CD4-positive, CD25-positive, alpha-beta regulatory T cell (primary cell): Measurements from ENCODE around the gene CSTB. TPM values are rescaled to one million over a fixed set of nuclear protein-coding genes. Genes with fewer than 3 reads are reported as not detected.
A peak's percentile ranks its signal among the peaks of the same experiment; 100 is the strongest.

Experiments used
- ATAC-seq, 2 donors: fragments of 150-1000 bp; cut with Tn5 transposase; one replicate each; pipeline ENCODE4 v1.10.0; 2021; ENCODE audit warnings: low read depth in 2 of 2, moderate number of reproducible peaks in 2 of 2, moderate library complexity in 1 of 2
- DNase-seq, 3 donors: peaks; one replicate each; pipeline versions ENCODE4 v3.0.0 to v3.0.0-alpha.2; 2012 to 2022; ENCODE audit warnings: mixed read lengths in 1 of 3
- H3K27ac ChIP-seq: one replicate; pipeline ENCODE4 v1.7.0; 2013; ENCODE audit warnings: mild to moderate bottlenecking, low read length; ENCODE audit not compliant: insufficient read depth, poor library complexity, severe bottlenecking
- H3K27me3 ChIP-seq: one replicate; pipeline ENCODE4 v1.7.0; 2013; ENCODE audit warnings: low read length; ENCODE audit not compliant: control insufficient read depth, insufficient read depth
- H3K36me3 ChIP-seq: one replicate; pipeline ENCODE4 v1.7.0; 2013; ENCODE audit warnings: mild to moderate bottlenecking, low read length, moderate library complexity; ENCODE audit not compliant: control insufficient read depth, insufficient read depth
- H3K4me1 ChIP-seq: 2 replicates; pipeline ENCODE4 v1.7.0; 2013; ENCODE audit warnings: mild to moderate bottlenecking, low read length; ENCODE audit not compliant: insufficient read depth, control insufficient read depth, poor library complexity, severe bottlenecking
- H3K4me3 ChIP-seq: one replicate; pipeline ENCODE4 v1.7.0; 2013; ENCODE audit warnings: low read depth, mild to moderate bottlenecking, low read length, moderate library complexity
- H3K9me3 ChIP-seq, 2 experiments: 1 replicate in 1 of 2; 2 replicates in 1 of 2; pipeline ENCODE4 v1.7.0; 2013; ENCODE audit warnings: low read length in 2 of 2, mild to moderate bottlenecking in 1 of 2, moderate library complexity in 1 of 2; ENCODE audit not compliant: control insufficient read depth in 2 of 2
- H3K27ac Mint-ChIP-seq, 3 donors: one replicate each; pipeline ENCODE4 v1.8.0; 2020 to 2022; ENCODE audit warnings: mild to moderate bottlenecking in 3 of 3, mixed read lengths in 3 of 3, moderate library complexity in 2 of 3
- H3K27me3 Mint-ChIP-seq: one replicate; pipeline ENCODE4 v1.8.0; 2022; ENCODE audit warnings: mild to moderate bottlenecking, mixed read lengths
- H3K36me3 Mint-ChIP-seq: one replicate; pipeline ENCODE4 v1.8.0; 2020; ENCODE audit warnings: mixed read lengths
- H3K4me1 Mint-ChIP-seq, 4 donors: one replicate each; pipeline ENCODE4 v1.8.0; 2020 to 2022; ENCODE audit warnings: mixed read lengths in 4 of 4, mild to moderate bottlenecking in 1 of 4
- H3K4me3 Mint-ChIP-seq, 4 donors: one replicate each; pipeline ENCODE4 v1.8.0; 2020 to 2022; ENCODE audit warnings: mild to moderate bottlenecking in 4 of 4, mixed read lengths in 4 of 4, moderate library complexity in 3 of 4
- H3K9me3 Mint-ChIP-seq, 7 donors: one replicate each; pipeline ENCODE4 v1.8.0; 2020 to 2022; ENCODE audit warnings: mixed read lengths in 7 of 7, mild to moderate bottlenecking in 3 of 7, moderate library complexity in 2 of 7
- polyA plus RNA-seq, 4 donors: library from polyadenylated mRNA; unstranded; fragments of 300-500 nt; fragmentation: Illumina TruSeq; gene quantifications; one replicate each; pipeline ENCODE4 v1.2.3, GENCODE V29; 2021
- total RNA-seq: library from RNA; stranded (reverse); gene quantifications from one replicate; pipeline ENCODE4 v1.2.3, GENCODE V29; 2022

CSTB gene
- total and polyA plus RNA-seq, 5 donors from 2014 or later = 24.5 to 138 (median 84.2) TPM

DNA sequence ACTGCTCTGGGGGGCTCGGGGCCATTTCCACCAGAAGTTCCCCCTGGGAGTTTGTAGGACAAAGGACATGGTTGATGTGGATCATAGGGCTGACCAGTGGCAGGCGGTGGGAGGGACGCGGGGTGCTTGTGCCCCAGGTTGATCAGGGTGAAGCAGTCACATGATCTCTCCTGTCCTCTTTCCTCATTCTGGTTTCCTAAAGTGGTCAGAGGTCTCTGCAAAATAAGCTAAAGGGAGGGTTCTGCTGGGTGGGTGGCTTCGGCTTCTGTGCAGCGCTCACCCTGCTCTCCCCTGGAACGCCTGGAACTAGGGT lies 48.0 kb downstream of the CSTB start:
- Histone ChIP-seq H3K27ac (peak overlapping the region; percentile 69), H3K9me3 (no peaks in the 10 kb centered on the region), H3K4me3 (peak overlapping the region; percentile 65), H3K4me1 (peaks cover 25% of the 10 kb centered on the region), H3K27me3 (no peaks in the 10 kb centered on the region), H3K36me3 (peaks cover 2% of the 10 kb centered on the region)
- H3K4me1 Mint-ChIP-seq = peaks cover 13 to 49% (median 23%) of the 10 kb centered on the region in 4 donors
- ATAC-seq (no peak), DNase-seq (no peak)
- H3K27ac Mint-ChIP-seq = peak overlapping the region in 2 of 3 donors; percentile 87 to 90
- H3K9me3 Mint-ChIP-seq = no peaks in the 10 kb centered on the region
- no peaks in the 10 kb centered on the region for H3K27me3 Mint-ChIP-seq
- H3K4me3 Mint-ChIP-seq = peak overlapping the region; percentile 79 to 92 (median 88)
- H3K36me3 Mint-ChIP-seq = peaks cover 3% of the 10 kb centered on the region

DNA sequence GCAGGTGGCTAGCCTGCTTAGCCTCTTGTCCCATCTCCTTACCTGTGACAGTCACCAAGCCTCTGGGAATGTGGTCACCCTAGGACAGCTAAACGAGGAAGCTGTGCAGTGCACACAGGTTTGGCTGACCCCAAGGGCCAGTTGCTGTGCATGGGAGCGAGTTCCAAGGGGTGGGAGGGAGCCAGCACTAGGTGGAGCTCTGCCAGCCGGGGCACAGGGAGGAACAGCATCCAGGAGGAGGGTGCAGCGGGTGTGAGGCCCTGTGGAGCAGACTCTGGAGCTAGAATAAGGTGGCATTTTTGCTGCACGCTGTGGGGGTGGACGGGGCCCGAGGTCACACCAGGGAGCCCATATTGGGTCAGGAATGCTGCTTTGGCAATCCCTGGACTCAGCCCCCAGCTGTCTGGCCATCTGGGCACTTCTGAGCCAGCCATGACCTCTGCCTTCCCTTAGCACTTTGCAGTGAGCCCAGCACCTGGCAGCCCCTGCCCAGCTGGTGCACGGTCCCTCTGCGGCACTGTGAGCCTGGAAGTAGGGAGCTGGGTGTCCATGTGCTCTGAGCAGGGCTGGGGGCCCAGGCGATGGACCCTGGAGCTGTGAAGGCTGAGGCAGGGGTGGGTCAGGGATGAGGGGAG lies 48.5 kb downstream of the CSTB start:
- Mint-ChIP-seq H3K27ac (peak overlapping the region in 2 of 3 donors; percentile 20 to 38), H3K27me3 (no peaks in the 10 kb centered on the region), H3K4me3 (peak overlapping the region in 3 of 4 donors; percentile 79 to 92 (median 87)), H3K36me3 (peaks cover 3% of the 10 kb centered on the region), H3K9me3 (no peaks in the 10 kb centered on the region), H3K4me1 (peaks cover 13 to 46% (median 25%) of the 10 kb centered on the region in 4 donors)
- ATAC-seq (no peak), DNase-seq (no peak)
- H3K9me3 ChIP-seq = no peaks in the 10 kb centered on the region
- peak overlapping the region; percentile 69 for H3K27ac ChIP-seq
- H3K4me1 ChIP-seq = peaks cover 25% of the 10 kb centered on the region
- peaks cover 2% of the 10 kb centered on the region for H3K36me3 ChIP-seq
- H3K27me3 ChIP-seq = no peaks in the 10 kb centered on the region
- H3K4me3 ChIP-seq = no peak overlapping the region

GRCh38 chr21:43726686-43727518 lies 49.2 kb downstream of the CSTB start:
- no peaks in the 10 kb centered on the region for H3K9me3 ChIP-seq
- Mint-ChIP-seq H3K27me3 (no peaks in the 10 kb centered on the region), H3K4me1 (peaks cover 13 to 51% (median 25%) of the 10 kb centered on the region in 4 donors), H3K27ac (peak overlapping the region in 2 of 3 donors; percentile 53 to 65), H3K36me3 (peaks cover 3% of the 10 kb centered on the region), H3K9me3 (no peaks in the 10 kb centered on the region), H3K4me3 (peak overlapping the region in 3 of 4 donors; percentile 3 to 75 (median 57))
- H3K27ac ChIP-seq = no peak overlapping the region
- H3K4me1 ChIP-seq = peaks cover 28% of the 10 kb centered on the region
- H3K27me3 ChIP-seq = no peaks in the 10 kb centered on the region
- peaks cover 2% of the 10 kb centered on the region for H3K36me3 ChIP-seq
- ATAC-seq (no peak), DNase-seq (peak in 1 of 3 donors; percentile 28)
- no peak overlapping the region for H3K4me3 ChIP-seq

Other genes with a start within 250 kb of the CSTB start
- 0.35 TPM for gene HSF2BP, start 116.8 kb downstream of the CSTB start, total RNA-seq
- under 1 TPM; 0.20 to 0.61 (median 0.48) TPM for gene HSF2BP, start 116.8 kb downstream of the CSTB start, polyA plus RNA-seq
- gene RRP1B, start 116.7 kb downstream of the CSTB start, total RNA-seq = 37.7 TPM
- 10 to 100 TPM; 26.2 to 30.4 (median 27.7) TPM for gene RRP1B, start 116.7 kb downstream of the CSTB start, polyA plus RNA-seq
- gene PDXK, start 57.2 kb downstream of the CSTB start, total RNA-seq = 80.9 TPM
- gene PDXK, start 57.2 kb downstream of the CSTB start, polyA plus RNA-seq = 10 to 100 TPM; 28.5 to 73.1 (median 36.7) TPM
- gene RRP1, start 13.3 kb upstream of the CSTB start, total RNA-seq = 24.1 TPM
- 10 to 100 TPM; 12.1 to 17.3 (median 14.2) TPM for gene RRP1, start 13.3 kb upstream of the CSTB start, polyA plus RNA-seq
- gene AGPAT3, start 88.9 kb upstream of the CSTB start, total RNA-seq = 67.8 TPM
- gene AGPAT3, start 88.9 kb upstream of the CSTB start, polyA plus RNA-seq = 10 to 100 TPM; 13.3 to 19.8 (median 17.4) TPM
- 132 TPM for gene TRAPPC10, start 236.0 kb upstream of the CSTB start, total RNA-seq
- gene TRAPPC10, start 236.0 kb upstream of the CSTB start, polyA plus RNA-seq = 10 to 100 TPM; 13.5 to 18.7 (median 17.1) TPM